Neutrophil (primary cell): Measurements from ENCODE around the gene PDE3B.
"Not testable (repeated sequence)": the region's sequence is repeated elsewhere in the genome, so short reads cannot be mapped to it uniquely, and the experiment has no call there.

Experiments used
- H3K27ac ChIP-seq: fragments of 200-600 bp; sonication (generic); 2 replicates; pipeline ENCODE4 v1.5.1; 2016; ENCODE audit warnings: mild to moderate bottlenecking, moderate library complexity
- H3K27me3 ChIP-seq: fragments of 200-600 bp; sonication (generic); 2 replicates; pipeline ENCODE4 v1.6.0; 2016; ENCODE audit warnings: mild to moderate bottlenecking
- H3K36me3 ChIP-seq: fragments of 200-600 bp; sonication (generic); 2 replicates; pipeline ENCODE4 v1.5.1; 2017
- H3K4me1 ChIP-seq, 2 experiments: fragments of 200-600 bp in 1 of 2; sonication (generic) in 1 of 2; 1 replicate in 1 of 2; 2 replicates in 1 of 2; pipeline versions ENCODE4 v1.5.1 to v1.6.1; 2013 to 2016; ENCODE audit warnings: low read depth in 1 of 2, low read length in 1 of 2, mild to moderate bottlenecking in 1 of 2, moderate library complexity in 1 of 2; ENCODE audit not compliant: control insufficient read depth in 1 of 2, insufficient read depth in 1 of 2
- H3K4me3 ChIP-seq, 2 experiments: fragments of 200-600 bp in 1 of 2; sonication (generic) in 1 of 2; 1 replicate in 1 of 2; 2 replicates in 1 of 2; pipeline ENCODE4 v1.5.1; 2013 to 2016; ENCODE audit warnings: low read depth in 1 of 2, low read length in 1 of 2, mild to moderate bottlenecking in 1 of 2, moderate library complexity in 1 of 2
- H3K9me3 ChIP-seq: fragments of 200-600 bp; sonication (generic); 2 replicates; pipeline ENCODE4 v1.5.1; 2016
- CTCF ChIP-seq: fragments of 200-600 bp; sonication (generic); IDR thresholded peaks from 2 replicates; pipeline ENCODE4 v1.5.1; 2016; ENCODE audit warnings: antibody characterized with exemption

PDE3B gene

GRCh38 chr11:14793546-14793945 is 149.9 kb downstream of the PDE3B start:
- no peak for TF ChIP-seq CTCF
- Histone ChIP-seq H3K27me3 (no peaks in the 10 kb centered on the region), H3K4me3 (no peak overlapping the region), H3K9me3 (no peaks in the 10 kb centered on the region), H3K27ac (no peak overlapping the region), H3K36me3 (peaks cover 18% of the 10 kb centered on the region), H3K4me1 (no peaks in the 10 kb centered on the region)

GRCh38 chr11:14796028-14796427 is 152.4 kb downstream of the PDE3B start:
- not testable (repeated sequence) for H3K4me3 ChIP-seq, H3K27me3 ChIP-seq, H3K27ac ChIP-seq, H3K4me1 ChIP-seq, H3K36me3 ChIP-seq, H3K9me3 ChIP-seq

GRCh38 chr11:14803846-14804245 is 160.2 kb downstream of the PDE3B start:
- H3K36me3 ChIP-seq = peaks cover 45% of the 10 kb centered on the region

GRCh38 chr11:14809466-14809865 is 165.9 kb downstream of the PDE3B start:
- TF ChIP-seq CTCF = no peak
- no peaks in the 10 kb centered on the region for H3K27me3 ChIP-seq
- peaks cover 31% of the 10 kb centered on the region for H3K36me3 ChIP-seq
- peaks cover 7 to 9% of the 10 kb centered on the region in 2 experiments for H3K4me1 ChIP-seq
- H3K9me3 ChIP-seq = no peaks in the 10 kb centered on the region
- H3K4me3 ChIP-seq = no peak overlapping the region
- no peak overlapping the region for H3K27ac ChIP-seq

More at GRCh38 chr11:14803846-14804245, 160.2 kb downstream of the PDE3B start:
- TF ChIP-seq CTCF = no peak
- H3K9me3 ChIP-seq = no peaks in the 10 kb centered on the region
- no peak overlapping the region for H3K4me3 ChIP-seq
- H3K27me3 ChIP-seq = no peaks in the 10 kb centered on the region
- no peaks in the 10 kb centered on the region for H3K4me1 ChIP-seq
- no peak overlapping the region for H3K27ac ChIP-seq

- Histone ChIP-seq H3K9me3 (no peaks in the 10 kb centered on the region), H3K4me1 (peaks cover 7 to 9% of the 10 kb centered on the region in 2 experiments), H3K36me3 (peaks cover 26% of the 10 kb centered on the region), H3K27ac (no peak overlapping the region), H3K4me3 (no peak overlapping the region), H3K27me3 (no peaks in the 10 kb centered on the region)
- no peak for TF ChIP-seq CTCF
Observed at GRCh38 chr11:14812757-14813156, 169.2 kb downstream of the PDE3B start.

- Histone ChIP-seq H3K27me3 (no peaks in the 10 kb centered on the region), H3K36me3 (peaks cover 30% of the 10 kb centered on the region), H3K4me1 (peaks cover 7 to 9% of the 10 kb centered on the region in 2 experiments), H3K4me3 (no peak overlapping the region), H3K9me3 (no peaks in the 10 kb centered on the region), H3K27ac (no peak overlapping the region)
- TF ChIP-seq CTCF = no peak
Observed at GRCh38 chr11:14813516-14813915, 169.9 kb downstream of the PDE3B start.
